GM12878 (cell line): ENCODE measurements around the gene CLEC4D. TPM values are rescaled to one million over a fixed set of nuclear protein-coding genes. Genes with fewer than 3 reads are reported as not detected.

Source experiments
- ATAC-seq: fragments of 200-7000 bp; cut with Tn5 transposase; 3 replicates; pipeline ENCODE4 v1.9.1; 2020; ENCODE audit warnings: mild to moderate bottlenecking, moderate library complexity
- BruUV-seq: library from RNA; stranded (reverse); fragments of 400-500 nt; replicated peaks from 2 replicates; lab custom pipeline; 2021; lab: Mats Ljungman, UMichigan
- CTCF ChIA-PET: fragments of 300-600 bp; sonication (Branson Sonifier 250); formaldehyde crosslinking; extraction: SDS; loops from one replicate; lab custom pipeline; 2021; ENCODE audit warnings: inconsistent platforms; lab: Yijun Ruan, JAX
- POLR2A ChIA-PET: fragments of 350-600 bp; formaldehyde crosslinking; extraction: SDS; loops from one replicate; lab custom pipeline; 2021; ENCODE audit warnings: inconsistent platforms; lab: Charles Lee
- RAD21 ChIA-PET: fragments of 300-600 bp; sonication (Branson Sonifier 250); formaldehyde crosslinking; loops from one replicate; lab custom pipeline; 2023; ENCODE audit warnings: antibody characterized with exemption; ENCODE audit not compliant: unreplicated experiment; lab: Charles Lee
- SMC1A ChIA-PET: fragments of 300-600 bp; sonication (Branson Sonifier 250); formaldehyde crosslinking; loops from one replicate; lab custom pipeline; 2023; ENCODE audit not compliant: unreplicated experiment, uncharacterized antibody; lab: Charles Lee
- DNase-seq: peaks from one replicate; pipeline ENCODE4 v3.0.0-alpha.2; 2011; ENCODE audit warnings: low read depth, low spot score
- FAIRE-seq: peaks from 3 replicates; lab custom pipeline; 2011; peaks lifted over from hg19 to GRCh38; lab: Jason Lieb, UNC
- H2AFZ ChIP-seq: 2 replicates; pipeline ENCODE4 v1.6.0; 2011; ENCODE audit warnings: low read depth, low read length, control low read depth; ENCODE audit not compliant: control insufficient read depth
- H3K27ac ChIP-seq: 2 replicates; pipeline ENCODE4 v1.5.1; 2011; ENCODE audit warnings: control low read depth; ENCODE audit not compliant: control insufficient read depth, insufficient read depth
- H3K27me3 ChIP-seq, 2 experiments: replicated peaks in 1 of 2; 2 replicates each; pipeline versions ENCODE4 v1.6.0 to v1.6.1; 2011; ENCODE audit warnings: low read length in 1 of 2; ENCODE audit not compliant: control insufficient read depth in 2 of 2, insufficient read depth in 2 of 2
- H3K36me3 ChIP-seq, 2 experiments: 2 replicates each; pipeline ENCODE4 v1.5.1; 2011; ENCODE audit warnings: low read length in 1 of 2; ENCODE audit not compliant: control insufficient read depth in 2 of 2, insufficient read depth in 2 of 2
- H3K4me1 ChIP-seq: 2 replicates; pipeline ENCODE4 v1.6.1; 2011; ENCODE audit warnings: mild to moderate bottlenecking, low read length, moderate library complexity, mixed read lengths; ENCODE audit not compliant: control insufficient read depth, insufficient read depth
- H3K4me2 ChIP-seq: 2 replicates; pipeline ENCODE4 v1.6.0; 2011; ENCODE audit warnings: control low read depth; ENCODE audit not compliant: control insufficient read depth, insufficient read depth
- H3K4me3 ChIP-seq: fragments of 200-600 bp; sonication (generic); 2 replicates; pipeline ENCODE4 v1.5.1; 2016
- H3K79me2 ChIP-seq: 2 replicates; pipeline ENCODE4 v1.6.0; 2011; ENCODE audit warnings: low read length; ENCODE audit not compliant: control insufficient read depth, insufficient read depth
- H3K9ac ChIP-seq: 2 replicates; pipeline ENCODE4 v1.8.0; 2011; ENCODE audit warnings: low read length, control low read depth, mixed read lengths; ENCODE audit not compliant: control insufficient read depth, insufficient read depth
- H3K9me3 ChIP-seq: replicated peaks from 3 replicates; pipeline ENCODE4 v1.5.1; 2011; ENCODE audit warnings: mild to moderate bottlenecking, low read length; ENCODE audit not compliant: control insufficient read depth, insufficient read depth
- H4K20me1 ChIP-seq: 2 replicates; pipeline ENCODE4 v1.6.0; 2011; ENCODE audit not compliant: control insufficient read depth, insufficient read depth
- BMI1 ChIP-seq: fragments of 450-650 bp; IDR thresholded peaks from 2 replicates; pipeline ENCODE4 v1.6.1; 2016; ENCODE audit warnings: mild to moderate bottlenecking, moderate library complexity, borderline replicate concordance
- CBFB ChIP-seq: IDR thresholded peaks from 2 replicates; pipeline ENCODE4 v1.6.1; 2016; ENCODE audit warnings: antibody characterized with exemption, low read depth
- CBX5 ChIP-seq: sonication (generic); IDR thresholded peaks from 2 replicates; pipeline ENCODE4 v1.6.1; 2016; ENCODE audit warnings: low read depth, moderate library complexity, mild to moderate bottlenecking, inconsistent platforms
- FOXM1 ChIP-seq: IDR thresholded peaks from 2 replicates; pipeline ENCODE4 v1.6.1; 2012; ENCODE audit warnings: low read depth, mild to moderate bottlenecking, inconsistent platforms, low read length, moderate library complexity
- HDGF ChIP-seq: fragments of 450-650 bp; IDR thresholded peaks from 2 replicates; pipeline ENCODE4 v1.6.1; 2016; ENCODE audit warnings: antibody characterized with exemption
- IKZF2 ChIP-seq, 2 experiments: fragments of 450-650 bp; IDR thresholded peaks; 2 replicates each; pipeline ENCODE4 v1.6.1; 2017; ENCODE audit warnings: mild to moderate bottlenecking in 2 of 2, moderate library complexity in 2 of 2
- MTA3 ChIP-seq: IDR thresholded peaks from 2 replicates; pipeline ENCODE4 v1.6.1; 2012; ENCODE audit warnings: low read length, inconsistent platforms, borderline replicate concordance
- RB1 ChIP-seq: fragments of 450-650 bp; formaldehyde crosslinking; IDR thresholded peaks from 2 replicates; pipeline ENCODE4 v1.6.1; 2017; ENCODE audit warnings: mild to moderate bottlenecking, borderline replicate concordance
- SP1 ChIP-seq: IDR thresholded peaks from one replicate; pipeline ENCODE4 v1.6.1; 2011; ENCODE audit warnings: low read depth, low read length
- TBL1XR1 ChIP-seq: IDR thresholded peaks from 2 replicates; pipeline ENCODE4 v1.6.1; 2012; ENCODE audit warnings: low read depth, low read length, improper control_type of control experiment
- TCF12 ChIP-seq: IDR thresholded peaks from 2 replicates; pipeline ENCODE4 v1.6.1; 2011; ENCODE audit warnings: low read depth, mild to moderate bottlenecking, low read length
- WGBS: methylation state at CpG from one replicate; pipeline ENCODE4 v1.1.6; 2016; ENCODE audit warnings: low lambda C conversion rate; ENCODE audit not compliant: insufficient replicate concordance, insufficient coverage; ENCODE audit errors: missing lambda C conversion rate; 5-methylcytosine and 5-hydroxymethylcytosine counted together
- in situ Hi-C: fragments of 300-500 bp; cut with MboI; formaldehyde crosslinking; loops from 9 replicates; pipeline ENCODE4 v1.14.3; 2018; ENCODE audit warnings: mixed read lengths
- intact Hi-C: fragments of 100-400 bp; cut with micrococcal nuclease; formaldehyde crosslinking; loops from one replicate; pipeline ENCODE4 v1.14.2; 2022; ENCODE audit not compliant: unreplicated experiment
- polyA plus RNA-seq, 11 experiments: library from polyadenylated mRNA; depleted of rRNA in 4 of 11; unstranded in 6 of 11; stranded (reverse) in 5 of 11; fragments of >200 nt; fragmentation: Nextera tagmentation in 4 of 11; fragmentation: Illumina TruSeq in 1 of 11; extraction: Ambion mirVana in 4 of 11; extraction: Trizol in 1 of 11; gene quantifications; 1 replicate in 1 of 11; 2 replicates in 10 of 11; pipeline versions ENCODE4 v1.2.1 to v1.2.3, GENCODE V29; 2011 to 2016; ENCODE audit warnings: inconsistent platforms in 2 of 11, missing spikeins in 2 of 11, low read depth in 1 of 11
- total RNA-seq, 4 experiments: library from RNA; depleted of rRNA in 3 of 4; stranded (reverse); fragments of >200 nt in 3 of 4; fragmentation: Illumina TruSeq in 1 of 4; extraction: Trizol in 1 of 4; gene quantifications; 2 replicates each; pipeline versions ENCODE4 v1.2.1 to v1.2.3, GENCODE V29; 2013 to 2021
- TF ChIP-seq, protein P1 (sequence below): IDR thresholded peaks from 2 replicates; pipeline ENCODE4 v1.6.1; 2012; ENCODE audit warnings: low read depth, low read length, improper control_type of control experiment
- TF ChIP-seq, protein P2 (sequence below): IDR thresholded peaks from 2 replicates; pipeline ENCODE4 v1.6.1; 2012; ENCODE audit warnings: low read depth, low read length, improper control_type of control experiment
- TF ChIP-seq, protein P3 (sequence below): IDR thresholded peaks from 2 replicates; pipeline ENCODE4 v1.6.1; 2011; ENCODE audit warnings: low read depth, low read length, improper control_type of control experiment, borderline replicate concordance

CLEC4D gene
- total and polyA plus RNA-seq, 10 of the 15 experiments (the other 5 are each of a cell fraction or from before 2014, with no cell fraction given), result not detected

DNA sequence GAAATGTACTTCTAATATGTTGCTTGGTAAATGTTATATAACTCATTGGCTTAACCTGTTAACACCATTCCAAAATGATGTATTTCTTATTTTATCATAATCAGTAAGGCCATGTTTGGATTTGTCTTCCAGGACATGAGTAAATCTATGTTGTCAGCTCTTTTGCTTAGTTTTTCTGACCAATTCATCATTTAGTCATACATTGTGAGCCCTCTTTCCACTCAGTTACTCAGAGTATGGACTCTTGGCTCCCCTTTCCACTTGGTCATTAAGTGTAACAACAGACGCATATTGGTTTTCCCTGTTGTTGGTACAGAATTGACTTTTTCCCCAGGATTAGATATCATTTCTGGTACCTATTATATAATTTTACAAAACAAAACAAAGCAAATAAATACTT is 9.0 kb upstream of the CLEC4D start:
- TF ChIP-seq TBL1XR1, result no peak
- ChIA-PET RAD21 (no interaction called here), CTCF (no interaction called here), POLR2A (no interaction called here), SMC1A (no interaction called here)
- H3K9me3 ChIP-seq, result no peaks in the 10 kb centered on the region
- FAIRE-seq (no peak), ATAC-seq (no peak), DNase-seq (no peak)
- no peak overlapping the region for H3K4me2 ChIP-seq
- H2AFZ ChIP-seq, result no peak overlapping the region
- no peak overlapping the region for H3K9ac ChIP-seq
- H4K20me1 ChIP-seq, result no peaks in the 10 kb centered on the region
- H3K4me1 ChIP-seq, result no peaks in the 10 kb centered on the region
- in situ Hi-C loops (no loop called here), intact Hi-C loops (no loop called here)
- H3K36me3 ChIP-seq, result no peaks in the 10 kb centered on the region
- no TSS peak for BruUV-seq
- H3K27ac ChIP-seq, result no peak overlapping the region
- 94% methylated on average over 1 of the region's 1 CpG for WGBS
- H3K79me2 ChIP-seq, result no peaks in the 10 kb centered on the region
- peaks cover 4% of the 10 kb centered on the region in 2 experiments; a peak in 3 of 4 replicates for H3K27me3 ChIP-seq
- no peak overlapping the region for H3K4me3 ChIP-seq

GRCh38 chr12:8507596-8507995 is 5.7 kb upstream of the CLEC4D start:
- FAIRE-seq (no peak), ATAC-seq (no peak), DNase-seq (no peak)
- H3K4me3 ChIP-seq, result no peak overlapping the region
- no peak overlapping the region for H3K4me2 ChIP-seq
- intact Hi-C loops, result no loop called here
- no TSS peak for BruUV-seq
- no peak for TF ChIP-seq BMI1
- TF ChIP-seq FOXM1, result no peak
- TF ChIP-seq MTA3, result no peak
- no peak for TF ChIP-seq SP1
- TF ChIP-seq, protein P1, sequence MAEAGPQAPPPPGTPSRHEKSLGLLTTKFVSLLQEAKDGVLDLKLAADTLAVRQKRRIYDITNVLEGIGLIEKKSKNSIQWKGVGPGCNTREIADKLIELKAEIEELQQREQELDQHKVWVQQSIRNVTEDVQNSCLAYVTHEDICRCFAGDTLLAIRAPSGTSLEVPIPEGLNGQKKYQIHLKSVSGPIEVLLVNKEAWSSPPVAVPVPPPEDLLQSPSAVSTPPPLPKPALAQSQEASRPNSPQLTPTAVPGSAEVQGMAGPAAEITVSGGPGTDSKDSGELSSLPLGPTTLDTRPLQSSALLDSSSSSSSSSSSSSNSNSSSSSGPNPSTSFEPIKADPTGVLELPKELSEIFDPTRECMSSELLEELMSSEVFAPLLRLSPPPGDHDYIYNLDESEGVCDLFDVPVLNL, result no peak
- TF ChIP-seq IKZF2 (IDR thresholded peaks at IDR 0.05), result no peak
- no peak for TF ChIP-seq CBFB
- no peak for TF ChIP-seq HDGF
- TF ChIP-seq, protein P2, sequence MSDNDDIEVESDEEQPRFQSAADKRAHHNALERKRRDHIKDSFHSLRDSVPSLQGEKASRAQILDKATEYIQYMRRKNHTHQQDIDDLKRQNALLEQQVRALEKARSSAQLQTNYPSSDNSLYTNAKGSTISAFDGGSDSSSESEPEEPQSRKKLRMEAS, result no peak
- no peak for TF ChIP-seq TCF12
- TF ChIP-seq RB1, result no peak
- TF ChIP-seq CBX5, result no peak
- TF ChIP-seq, protein P3, sequence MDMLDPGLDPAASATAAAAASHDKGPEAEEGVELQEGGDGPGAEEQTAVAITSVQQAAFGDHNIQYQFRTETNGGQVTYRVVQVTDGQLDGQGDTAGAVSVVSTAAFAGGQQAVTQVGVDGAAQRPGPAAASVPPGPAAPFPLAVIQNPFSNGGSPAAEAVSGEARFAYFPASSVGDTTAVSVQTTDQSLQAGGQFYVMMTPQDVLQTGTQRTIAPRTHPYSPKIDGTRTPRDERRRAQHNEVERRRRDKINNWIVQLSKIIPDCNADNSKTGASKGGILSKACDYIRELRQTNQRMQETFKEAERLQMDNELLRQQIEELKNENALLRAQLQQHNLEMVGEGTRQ, result no peak
- ChIA-PET POLR2A (no interaction called here), CTCF (no interaction called here), RAD21 (no interaction called here), SMC1A (no interaction called here)
- H3K4me1 ChIP-seq, result no peaks in the 10 kb centered on the region
- H3K36me3 ChIP-seq, result no peaks in the 10 kb centered on the region
- H3K9ac ChIP-seq, result no peak overlapping the region
- no peaks in the 10 kb centered on the region for H4K20me1 ChIP-seq
- WGBS, result 47% methylated on average over 3 of the region's 3 CpGs
- no peaks in the 10 kb centered on the region for H3K79me2 ChIP-seq
- H2AFZ ChIP-seq, result no peak overlapping the region
- peaks cover 0 to 5% of the 10 kb centered on the region in 2 experiments; a peak in 2 of 4 replicates for H3K27me3 ChIP-seq
- no peaks in the 10 kb centered on the region for H3K9me3 ChIP-seq
- in situ Hi-C loops, result no loop called here
- no peak overlapping the region for H3K27ac ChIP-seq
